Activated naive CD8-positive, alpha-beta T cell (primary cell): ENCODE data around the gene NOL4L.

Experiments
- H3K27ac Mint-ChIP-seq: one replicate; pipeline ENCODE4 v1.8.0; 2021; ENCODE audit warnings: mixed read lengths
- H3K27me3 Mint-ChIP-seq: one replicate; pipeline ENCODE4 v1.8.0; 2021; ENCODE audit warnings: mixed read lengths
- H3K36me3 Mint-ChIP-seq: one replicate; pipeline ENCODE4 v1.8.0; 2021; ENCODE audit warnings: mixed read lengths
- H3K4me1 Mint-ChIP-seq: one replicate; pipeline ENCODE4 v1.8.0; 2021; ENCODE audit warnings: low read depth, mixed read lengths
- H3K4me3 Mint-ChIP-seq: one replicate; pipeline ENCODE4 v1.8.0; 2021; ENCODE audit warnings: mild to moderate bottlenecking, mixed read lengths
- H3K9me3 Mint-ChIP-seq: one replicate; pipeline ENCODE4 v1.8.0; 2021; ENCODE audit warnings: low read depth, mixed read lengths

NOL4L gene

DNA sequence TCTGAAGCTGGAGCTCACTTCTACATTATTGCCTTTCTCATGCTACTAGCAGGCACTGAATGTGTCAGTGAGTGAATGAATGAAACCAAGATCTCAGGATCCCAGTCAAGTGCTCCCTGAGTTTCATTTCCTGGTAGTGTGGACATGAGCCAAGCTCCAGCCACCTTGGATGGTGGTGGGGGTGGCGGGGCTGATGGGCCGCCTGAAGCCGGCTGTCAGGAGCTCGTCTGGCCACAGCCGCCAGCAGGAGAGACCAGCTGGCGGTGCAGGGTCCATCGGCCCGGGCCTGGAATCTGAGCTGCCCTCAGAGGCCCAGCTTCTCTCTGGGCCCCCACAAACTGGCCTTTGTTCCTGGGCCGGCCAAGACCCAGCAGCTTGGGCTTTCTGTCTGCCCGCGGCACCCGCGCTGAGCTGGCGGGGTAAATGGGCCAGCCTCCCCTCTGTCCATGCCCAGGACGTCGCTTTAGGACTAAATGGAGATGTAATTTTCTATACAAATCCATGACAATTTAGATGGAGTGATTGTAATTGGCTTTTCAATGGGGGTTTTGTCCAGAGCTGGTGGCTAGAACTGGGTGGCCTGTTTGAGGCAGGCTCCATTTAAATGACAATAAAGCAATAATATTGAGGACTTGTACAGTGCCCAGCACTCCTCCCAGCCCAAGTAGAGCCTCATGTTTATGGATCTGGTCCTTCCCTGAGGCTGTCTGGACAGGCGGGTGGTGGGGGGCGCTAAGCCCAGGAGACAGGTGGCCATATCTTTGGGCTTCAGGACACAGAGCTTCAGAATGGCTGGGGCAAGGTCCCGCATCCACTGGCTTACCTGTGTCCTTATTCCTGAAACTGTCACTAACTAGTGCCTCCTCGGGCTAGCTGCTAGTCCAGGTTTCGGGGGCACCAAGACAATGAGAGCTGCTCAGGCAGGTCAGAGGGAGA lies 43.5 kb downstream of the NOL4L start:
- Mint-ChIP-seq H3K4me1 (peaks cover 83% of the 10 kb centered on the region), H3K4me3 (no peak overlapping the region)

DNA sequence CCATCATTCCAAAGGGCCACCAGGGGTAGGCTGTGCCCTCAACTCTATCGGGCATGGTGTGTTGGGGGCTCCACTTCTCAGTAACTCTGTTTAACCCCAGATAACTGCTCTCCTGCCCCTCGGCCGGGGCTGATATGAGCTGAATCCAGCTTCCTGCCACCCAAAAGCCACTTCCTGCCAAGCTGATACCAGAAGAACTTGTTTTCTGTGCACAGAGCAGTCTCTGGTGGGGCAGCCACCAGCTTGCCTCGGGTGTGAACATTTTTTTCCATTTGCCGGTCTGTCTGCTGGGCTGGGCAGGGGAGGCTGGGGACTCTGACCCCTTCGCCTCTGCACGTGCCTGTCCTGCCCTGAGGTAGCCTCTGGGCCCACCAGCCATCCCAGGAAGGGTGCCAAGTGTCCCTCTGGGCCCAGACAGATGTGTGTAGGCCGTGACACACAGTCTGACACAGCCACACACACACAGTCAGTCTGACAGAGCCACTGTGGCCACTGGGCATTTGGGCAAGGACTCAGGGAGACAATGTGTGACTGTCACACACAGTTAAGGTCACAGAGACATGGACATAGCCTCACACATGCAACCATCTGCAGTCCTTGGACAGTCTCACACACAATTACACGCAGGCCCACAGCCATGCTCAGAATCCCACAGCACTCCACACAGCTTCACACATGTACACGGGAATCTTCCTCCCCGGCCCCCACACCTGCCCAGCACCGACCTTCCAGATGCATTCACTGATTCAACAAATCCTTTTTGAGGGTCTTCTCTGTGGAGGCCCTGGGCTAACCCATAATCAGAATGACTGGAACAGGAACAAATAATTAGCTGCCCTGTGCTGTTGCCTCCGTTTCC lies 45.1 kb downstream of the NOL4L start:
- H3K27me3 Mint-ChIP-seq, result no peaks in the 10 kb centered on the region
- H3K4me3 Mint-ChIP-seq, result peak overlapping the region; percentile 91
- H3K4me1 Mint-ChIP-seq, result peaks cover 82% of the 10 kb centered on the region
- H3K9me3 Mint-ChIP-seq, result no peaks in the 10 kb centered on the region
- peaks cover 7% of the 10 kb centered on the region for H3K36me3 Mint-ChIP-seq
- peak overlapping the region; percentile 100 for H3K27ac Mint-ChIP-seq

More for the DNA sequence above, 43.5 kb downstream of the NOL4L start:
- Mint-ChIP-seq H3K36me3 (peaks cover 7% of the 10 kb centered on the region), H3K27ac (peak overlapping the region; percentile 100), H3K9me3 (no peaks in the 10 kb centered on the region), H3K27me3 (no peaks in the 10 kb centered on the region)

DNA sequence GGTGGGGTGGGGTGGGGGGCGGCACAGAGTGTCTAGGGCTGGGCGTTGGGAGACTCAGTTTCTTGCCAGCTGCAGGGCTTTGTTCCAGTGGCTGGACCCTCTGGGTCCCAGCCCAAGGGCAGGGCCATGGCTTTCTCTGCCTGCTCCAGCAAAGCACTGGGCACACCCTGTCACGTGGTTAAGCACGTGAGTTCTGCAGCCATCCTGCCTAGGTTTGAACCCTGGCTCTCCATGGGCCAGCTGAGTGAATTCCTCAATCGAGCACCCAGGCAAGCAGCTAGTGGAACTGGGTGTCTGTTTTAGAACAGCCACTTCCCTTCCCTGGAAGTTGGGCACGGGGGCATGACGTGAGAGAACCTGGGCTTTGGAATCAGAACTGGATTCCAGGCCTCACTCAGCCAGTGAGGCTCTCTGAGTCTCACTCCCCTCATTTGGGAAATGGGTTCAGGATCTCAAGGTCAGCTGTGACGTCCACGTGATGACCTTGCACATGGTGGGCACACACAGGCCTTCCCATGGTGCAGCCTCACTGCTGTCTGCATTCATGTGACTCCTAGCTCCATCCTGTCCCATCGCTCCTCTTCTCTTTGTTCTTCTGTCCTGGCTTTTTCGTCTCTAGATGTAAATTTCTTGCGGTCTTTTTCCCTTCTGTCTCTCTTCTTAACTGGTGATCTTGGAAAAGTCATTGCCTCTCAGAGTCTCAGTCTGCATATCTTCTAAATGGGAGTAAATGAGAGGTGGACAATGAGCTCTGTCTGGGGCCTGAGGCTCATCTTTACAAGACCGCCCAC lies 45.9 kb downstream of the NOL4L start:
- peak overlapping the region; percentile 100 for H3K27ac Mint-ChIP-seq
- peaks cover 7% of the 10 kb centered on the region for H3K36me3 Mint-ChIP-seq
- peaks cover 82% of the 10 kb centered on the region for H3K4me1 Mint-ChIP-seq
- H3K4me3 Mint-ChIP-seq, result peak overlapping the region; percentile 91
- no peaks in the 10 kb centered on the region for H3K9me3 Mint-ChIP-seq
- H3K27me3 Mint-ChIP-seq, result no peaks in the 10 kb centered on the region

DNA sequence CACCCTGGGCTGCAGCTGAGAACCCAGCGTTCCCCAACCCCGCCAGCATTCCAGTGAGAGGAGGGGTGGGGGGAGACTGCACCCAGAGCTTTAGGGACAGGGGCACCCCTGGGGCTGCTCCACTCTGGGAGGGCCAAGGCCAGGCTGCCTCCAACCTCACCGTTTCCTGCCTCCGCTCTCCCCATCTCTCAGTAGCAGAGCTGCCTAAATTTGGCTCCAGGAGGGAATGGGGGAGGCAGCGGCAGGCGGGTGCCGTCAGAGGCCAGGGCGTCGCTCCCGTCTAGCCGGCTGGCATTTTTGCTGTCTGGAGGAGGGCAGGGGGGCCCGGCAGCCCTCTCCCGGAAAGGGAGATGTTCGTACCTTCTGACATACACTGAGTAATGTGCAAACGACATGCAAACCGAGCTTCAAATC lies 46.6 kb downstream of the NOL4L start:
- Mint-ChIP-seq H3K9me3 (no peaks in the 10 kb centered on the region), H3K4me3 (peak overlapping the region; percentile 61), H3K27ac (peak overlapping the region; percentile 100), H3K4me1 (peaks cover 82% of the 10 kb centered on the region), H3K27me3 (no peaks in the 10 kb centered on the region), H3K36me3 (peaks cover 7% of the 10 kb centered on the region)

DNA sequence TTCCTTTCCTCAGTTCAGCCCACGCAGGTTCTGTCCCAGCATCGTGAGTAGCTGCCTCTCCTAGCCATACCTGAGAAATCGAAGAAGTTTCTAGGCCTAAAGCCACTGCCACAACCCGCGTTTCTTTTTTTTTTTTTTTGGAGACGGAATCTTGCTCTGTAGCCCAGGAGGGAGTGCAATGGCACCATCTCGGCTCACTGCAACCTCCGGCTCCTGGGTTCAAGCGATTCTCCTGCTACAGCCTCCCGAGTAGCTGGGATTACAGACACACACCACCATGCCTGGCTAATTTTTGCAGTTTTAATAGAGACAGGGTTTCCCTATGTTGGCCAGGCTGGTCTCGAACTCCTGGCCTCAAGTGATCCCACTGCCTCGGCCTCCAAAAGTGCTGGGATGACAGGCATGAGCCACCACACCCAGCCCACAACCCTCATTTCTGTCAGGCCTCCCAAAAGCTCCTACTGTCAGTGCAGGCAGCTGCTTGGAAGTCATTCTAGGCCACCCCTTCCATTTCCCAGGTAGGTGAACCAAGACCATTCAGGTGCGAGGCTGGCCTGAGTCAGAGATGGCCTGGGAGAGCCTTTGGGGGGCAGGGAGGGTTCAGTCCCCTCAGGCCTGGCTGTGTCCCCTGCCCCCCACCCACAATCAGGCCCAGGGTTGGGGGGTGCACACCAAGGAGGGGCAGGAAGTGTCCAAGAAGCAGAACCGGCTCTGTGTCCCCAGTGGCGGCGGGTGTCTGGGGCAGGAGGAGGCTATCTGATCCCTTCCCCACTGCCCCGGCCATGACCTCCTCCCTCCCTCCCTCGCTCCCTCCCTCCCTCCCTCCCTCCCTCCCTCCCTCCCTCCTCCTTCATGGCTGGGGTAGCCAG lies 47.2 kb downstream of the NOL4L start:
- peaks cover 7% of the 10 kb centered on the region for H3K36me3 Mint-ChIP-seq
- peaks cover 86% of the 10 kb centered on the region for H3K4me1 Mint-ChIP-seq
- H3K27me3 Mint-ChIP-seq, result no peaks in the 10 kb centered on the region
- peak overlapping the region; percentile 91 for H3K4me3 Mint-ChIP-seq
- H3K9me3 Mint-ChIP-seq, result no peaks in the 10 kb centered on the region
- H3K27ac Mint-ChIP-seq, result peak overlapping the region; percentile 94

DNA sequence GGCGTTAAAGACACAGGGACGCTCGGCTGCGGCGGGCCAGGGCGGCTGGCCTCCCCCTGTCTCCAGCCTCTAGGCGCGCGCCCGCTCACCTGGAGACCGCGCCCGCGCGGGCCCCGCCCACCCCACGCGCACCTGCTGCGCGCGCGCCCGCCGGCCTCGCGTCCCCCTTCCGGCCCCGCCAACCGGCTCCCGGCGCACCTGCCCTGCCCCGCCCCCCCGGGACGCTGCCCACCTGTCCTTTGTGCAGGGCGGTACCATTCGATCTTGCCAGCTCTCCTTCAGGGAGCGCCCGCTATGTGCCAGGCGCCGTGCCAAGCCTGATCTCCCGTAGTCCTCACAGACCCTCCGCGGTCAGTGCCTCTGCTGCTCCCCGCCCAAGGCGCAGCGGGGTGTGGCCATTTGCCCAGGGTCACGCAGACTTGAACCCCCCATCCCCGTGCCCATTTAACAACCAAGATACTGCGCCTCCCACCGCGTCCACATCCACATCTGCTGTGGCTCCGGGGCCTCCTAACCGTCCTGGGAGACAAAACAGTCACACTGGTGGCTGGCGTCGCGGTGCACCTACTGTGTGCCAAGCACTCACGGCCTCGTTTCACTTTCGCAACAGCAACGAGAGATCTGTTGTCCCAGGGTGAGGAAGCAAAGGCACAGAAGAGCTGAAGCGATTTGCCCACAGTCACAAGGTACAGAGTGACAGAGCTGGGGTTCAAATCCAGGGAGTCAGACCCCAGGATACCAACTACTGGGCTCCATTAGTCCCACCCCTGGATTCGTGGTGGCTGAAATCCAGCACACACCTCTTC lies 48.1 kb downstream of the NOL4L start:
- Mint-ChIP-seq H3K36me3 (peaks cover 3% of the 10 kb centered on the region), H3K27me3 (no peaks in the 10 kb centered on the region), H3K4me1 (peaks cover 86% of the 10 kb centered on the region), H3K4me3 (peak overlapping the region; percentile 91), H3K9me3 (no peaks in the 10 kb centered on the region), H3K27ac (peak overlapping the region; percentile 94)

GRCh38 chr20:32535953-32536823 lies 48.9 kb downstream of the NOL4L start:
- H3K4me1 Mint-ChIP-seq, result peaks cover 86% of the 10 kb centered on the region
- peak overlapping the region; percentile 93 for H3K27ac Mint-ChIP-seq
- H3K4me3 Mint-ChIP-seq, result peak overlapping the region; percentile 85
- no peaks in the 10 kb centered on the region for H3K27me3 Mint-ChIP-seq
- no peaks in the 10 kb centered on the region for H3K9me3 Mint-ChIP-seq
- peaks cover 3% of the 10 kb centered on the region for H3K36me3 Mint-ChIP-seq

- peaks cover 3% of the 10 kb centered on the region for H3K36me3 Mint-ChIP-seq
- H3K27me3 Mint-ChIP-seq, result no peaks in the 10 kb centered on the region
- peak overlapping the region; percentile 85 for H3K4me3 Mint-ChIP-seq
- no peaks in the 10 kb centered on the region for H3K9me3 Mint-ChIP-seq
- H3K27ac Mint-ChIP-seq, result peak overlapping the region; percentile 93
- peaks cover 83% of the 10 kb centered on the region for H3K4me1 Mint-ChIP-seq
These were observed 49.7 kb downstream of the NOL4L start for GRCh38 chr20:32535316-32535952.

- peaks cover 3% of the 10 kb centered on the region for H3K36me3 Mint-ChIP-seq
These were observed 50.4 kb downstream of the NOL4L start for GRCh38 chr20:32534661-32535240.

GRCh38 chr20:32533732-32534131 lies 51.4 kb downstream of the NOL4L start:
- Mint-ChIP-seq H3K4me3 (peak overlapping the region; percentile 85), H3K27me3 (no peaks in the 10 kb centered on the region), H3K27ac (no peak overlapping the region), H3K9me3 (no peaks in the 10 kb centered on the region), H3K36me3 (no peaks in the 10 kb centered on the region), H3K4me1 (peaks cover 79% of the 10 kb centered on the region)

More at GRCh38 chr20:32534661-32535240, 50.4 kb downstream of the NOL4L start:
- Mint-ChIP-seq H3K4me1 (peaks cover 79% of the 10 kb centered on the region), H3K9me3 (no peaks in the 10 kb centered on the region), H3K27ac (peak overlapping the region; percentile 93), H3K4me3 (peak overlapping the region; percentile 85), H3K27me3 (no peaks in the 10 kb centered on the region)

GRCh38 chr20:32532246-32532645 lies 52.9 kb downstream of the NOL4L start:
- no peaks in the 10 kb centered on the region for H3K27me3 Mint-ChIP-seq
- H3K36me3 Mint-ChIP-seq, result no peaks in the 10 kb centered on the region
- H3K27ac Mint-ChIP-seq, result peak overlapping the region; percentile 52
- no peaks in the 10 kb centered on the region for H3K9me3 Mint-ChIP-seq
- H3K4me1 Mint-ChIP-seq, result peaks cover 82% of the 10 kb centered on the region
- H3K4me3 Mint-ChIP-seq, result no peak overlapping the region
